DOHH2 (cell line): ENCODE data around the gene BAZ2B.

Experiments
- H3F3A ChIP-seq: fragments of 200-600 bp; sonication (generic), shearing (Covaris generic); 2 replicates; pipeline ENCODE4 v1.6.0; 2016; ENCODE audit warnings: antibody characterized with exemption, mild to moderate bottlenecking; ENCODE audit not compliant: control insufficient read depth, insufficient read depth
- H3K27ac ChIP-seq: fragments of 200-600 bp; sonication (generic); 2 replicates; pipeline ENCODE4 v1.5.1; 2014; ENCODE audit warnings: low read depth, mild to moderate bottlenecking, low read length, moderate library complexity
- H3K27me3 ChIP-seq: fragments of 200-600 bp; sonication (generic); 2 replicates; pipeline ENCODE4 v1.6.1; 2014; ENCODE audit warnings: mild to moderate bottlenecking, low read length, mixed read lengths; ENCODE audit not compliant: control insufficient read depth
- H3K36me3 ChIP-seq: fragments of 200-600 bp; sonication (generic); 2 replicates; pipeline ENCODE4 v1.6.1; 2014; ENCODE audit warnings: mild to moderate bottlenecking, low read length, moderate library complexity, mixed read lengths; ENCODE audit not compliant: control insufficient read depth
- H3K4me1 ChIP-seq: fragments of 200-600 bp; sonication (generic); 2 replicates; pipeline ENCODE4 v1.6.1; 2014; ENCODE audit warnings: mild to moderate bottlenecking, low read length, mixed read lengths; ENCODE audit not compliant: control insufficient read depth
- H3K4me2 ChIP-seq: fragments of 200-600 bp; sonication (generic); 2 replicates; pipeline ENCODE4 v1.6.0; 2014; ENCODE audit warnings: mild to moderate bottlenecking, low read length, moderate library complexity
- H3K4me3 ChIP-seq: fragments of 200-600 bp; sonication (generic); 2 replicates; pipeline ENCODE4 v1.5.1; 2014; ENCODE audit warnings: mild to moderate bottlenecking, low read length, mixed read lengths
- H3K79me2 ChIP-seq: fragments of 200-600 bp; sonication (generic); 2 replicates; pipeline ENCODE4 v1.6.1; 2014; ENCODE audit warnings: mild to moderate bottlenecking, low read length, mixed read lengths; ENCODE audit not compliant: control insufficient read depth
- H3K9me2 ChIP-seq: fragments of 200-600 bp; sonication (generic); replicated peaks from 2 replicates; pipeline ENCODE4 v1.6.1; 2014; ENCODE audit warnings: mild to moderate bottlenecking, low read length, mixed read lengths; ENCODE audit not compliant: control insufficient read depth
- H3K9me3 ChIP-seq: fragments of 200-600 bp; sonication (generic); 2 replicates; pipeline ENCODE4 v1.6.1; 2014; ENCODE audit warnings: antibody characterized with exemption, low read length, mixed read lengths; ENCODE audit not compliant: control insufficient read depth, insufficient read depth
- H4K20me1 ChIP-seq: fragments of 200-600 bp; sonication (generic); 2 replicates; pipeline ENCODE4 v1.6.0; 2014; ENCODE audit warnings: low read depth, mild to moderate bottlenecking, antibody characterized with exemption, low read length, moderate library complexity; ENCODE audit not compliant: control insufficient read depth, insufficient read depth
- EZH2phosphoT487 ChIP-seq: fragments of 200-600 bp; sonication (generic); IDR thresholded peaks from 2 replicates; pipeline ENCODE4 v1.6.1; 2017; ENCODE audit warnings: borderline replicate concordance, mild to moderate bottlenecking, antibody characterized with exemption, low read length, moderate library complexity, mixed read lengths
- TF ChIP-seq, protein P1 (sequence below): fragments of 200-600 bp; sonication (generic); IDR thresholded peaks from one replicate; pipeline ENCODE4 v1.5.1; 2014; ENCODE audit warnings: antibody characterized with exemption, mild to moderate bottlenecking, low read depth, low read length; ENCODE audit not compliant: poor library complexity, severe bottlenecking

The BAZ2B gene

DNA sequence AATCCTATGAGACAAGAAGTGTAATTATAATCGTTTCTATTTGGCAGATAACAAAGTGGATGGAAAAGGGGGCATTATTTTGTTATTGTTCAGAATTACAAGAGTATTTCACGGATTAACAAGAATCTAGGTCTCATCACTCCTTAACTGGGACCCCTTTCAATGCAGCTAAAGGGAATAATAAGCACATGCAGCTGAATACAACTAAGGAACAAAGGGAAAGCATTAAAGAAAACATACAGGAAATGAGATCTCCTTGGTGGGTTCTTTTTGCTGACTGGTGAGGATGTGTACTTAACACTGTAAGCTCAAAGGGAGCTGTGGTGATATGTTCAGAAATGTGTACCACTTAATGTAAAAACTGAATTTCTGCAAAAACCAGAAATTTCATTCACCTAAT is 189.3 kb downstream of the BAZ2B start:
- Histone ChIP-seq H3K9me2 (no peaks in the 10 kb centered on the region), H3K27me3 (no peaks in the 10 kb centered on the region), H3K27ac (no peak overlapping the region), H3K4me3 (no peak overlapping the region), H4K20me1 (no peaks in the 10 kb centered on the region), H3K4me1 (no peaks in the 10 kb centered on the region), H3K4me2 (no peak overlapping the region), H3K9me3 (no peaks in the 10 kb centered on the region), H3K36me3 (peaks cover 12% of the 10 kb centered on the region; the same call in 1 of the 2 replicates), H3F3A (no peaks in the 10 kb centered on the region), H3K79me2 (no peaks in the 10 kb centered on the region)
- TF ChIP-seq, protein P1, sequence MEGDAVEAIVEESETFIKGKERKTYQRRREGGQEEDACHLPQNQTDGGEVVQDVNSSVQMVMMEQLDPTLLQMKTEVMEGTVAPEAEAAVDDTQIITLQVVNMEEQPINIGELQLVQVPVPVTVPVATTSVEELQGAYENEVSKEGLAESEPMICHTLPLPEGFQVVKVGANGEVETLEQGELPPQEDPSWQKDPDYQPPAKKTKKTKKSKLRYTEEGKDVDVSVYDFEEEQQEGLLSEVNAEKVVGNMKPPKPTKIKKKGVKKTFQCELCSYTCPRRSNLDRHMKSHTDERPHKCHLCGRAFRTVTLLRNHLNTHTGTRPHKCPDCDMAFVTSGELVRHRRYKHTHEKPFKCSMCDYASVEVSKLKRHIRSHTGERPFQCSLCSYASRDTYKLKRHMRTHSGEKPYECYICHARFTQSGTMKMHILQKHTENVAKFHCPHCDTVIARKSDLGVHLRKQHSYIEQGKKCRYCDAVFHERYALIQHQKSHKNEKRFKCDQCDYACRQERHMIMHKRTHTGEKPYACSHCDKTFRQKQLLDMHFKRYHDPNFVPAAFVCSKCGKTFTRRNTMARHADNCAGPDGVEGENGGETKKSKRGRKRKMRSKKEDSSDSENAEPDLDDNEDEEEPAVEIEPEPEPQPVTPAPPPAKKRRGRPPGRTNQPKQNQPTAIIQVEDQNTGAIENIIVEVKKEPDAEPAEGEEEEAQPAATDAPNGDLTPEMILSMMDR = no peak
- TF ChIP-seq EZH2phosphoT487 = no peak

DNA sequence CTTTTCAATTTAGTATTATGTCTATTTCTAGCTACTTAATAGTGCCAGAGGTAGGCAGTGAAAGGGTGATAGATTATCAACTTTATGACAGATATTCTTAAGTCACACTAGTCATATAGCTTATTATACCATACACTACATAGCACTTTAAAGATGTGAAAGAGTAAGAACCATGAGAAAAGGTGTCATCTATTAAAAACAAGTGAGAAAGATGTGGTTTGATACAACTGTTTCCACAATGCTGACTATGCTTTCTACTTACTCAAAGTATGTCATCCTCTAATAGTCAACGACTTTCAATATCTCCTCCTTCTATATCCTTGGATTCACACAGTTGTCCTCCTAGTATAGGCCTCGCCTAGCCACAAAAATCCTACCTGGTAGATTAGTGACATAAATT is 196.9 kb downstream of the BAZ2B start:
- Histone ChIP-seq H3K27ac (no peak overlapping the region), H4K20me1 (no peaks in the 10 kb centered on the region), H3K9me3 (no peaks in the 10 kb centered on the region), H3F3A (no peaks in the 10 kb centered on the region), H3K27me3 (no peaks in the 10 kb centered on the region), H3K36me3 (no peaks in the 10 kb centered on the region), H3K79me2 (no peaks in the 10 kb centered on the region), H3K4me1 (no peaks in the 10 kb centered on the region), H3K4me3 (no peak overlapping the region), H3K9me2 (no peaks in the 10 kb centered on the region), H3K4me2 (no peak overlapping the region)
- TF ChIP-seq, protein P1 = no peak
- no peak for TF ChIP-seq EZH2phosphoT487

GRCh38 chr2:159411460-159411859 is 204.9 kb downstream of the BAZ2B start:
- H3K9me3 ChIP-seq = no peaks in the 10 kb centered on the region
- no peak overlapping the region for H3K4me3 ChIP-seq
- peaks cover 7% of the 10 kb centered on the region for H3K36me3 ChIP-seq
- H4K20me1 ChIP-seq = no peaks in the 10 kb centered on the region
- H3F3A ChIP-seq = no peaks in the 10 kb centered on the region
- no peaks in the 10 kb centered on the region for H3K79me2 ChIP-seq
- H3K27me3 ChIP-seq = no peaks in the 10 kb centered on the region
- no peaks in the 10 kb centered on the region for H3K9me2 ChIP-seq
- H3K4me2 ChIP-seq = no peak overlapping the region
- H3K4me1 ChIP-seq = no peaks in the 10 kb centered on the region
- H3K27ac ChIP-seq = no peak overlapping the region
- TF ChIP-seq, protein P1 = no peak
- TF ChIP-seq EZH2phosphoT487 = no peak

DNA sequence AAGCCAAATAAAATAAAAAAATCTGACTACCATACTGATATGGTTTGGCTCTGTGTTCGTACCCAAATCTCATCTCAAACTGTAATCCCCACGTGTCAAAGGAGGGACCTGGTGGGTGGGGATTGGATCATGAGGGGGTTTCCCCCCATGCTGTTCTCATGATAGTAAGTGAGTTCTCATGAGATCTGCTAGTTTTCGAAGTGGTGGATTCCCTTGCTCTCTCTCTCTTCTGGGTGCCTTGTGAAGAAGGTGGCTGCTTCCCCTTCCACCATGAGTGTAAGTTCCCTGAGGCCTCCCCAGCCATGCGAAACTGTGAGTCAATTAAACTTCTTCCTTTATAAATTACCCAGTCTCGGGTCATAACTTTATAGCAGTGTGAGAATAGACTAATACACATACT is 206.1 kb downstream of the BAZ2B start:
- Histone ChIP-seq H3K4me2 (no peak overlapping the region), H3K27me3 (no peaks in the 10 kb centered on the region), H3K9me3 (no peaks in the 10 kb centered on the region), H3K9me2 (no peaks in the 10 kb centered on the region), H3K4me3 (no peak overlapping the region), H4K20me1 (no peaks in the 10 kb centered on the region), H3K4me1 (no peaks in the 10 kb centered on the region), H3K27ac (no peak overlapping the region), H3F3A (no peaks in the 10 kb centered on the region), H3K79me2 (no peaks in the 10 kb centered on the region), H3K36me3 (peaks cover 7% of the 10 kb centered on the region)
- TF ChIP-seq, protein P1 = no peak
- TF ChIP-seq EZH2phosphoT487 = no peak
